NCI-H2196 treated with DMSO at 0.1 percent for 48 hours (cell line): Measurements from ENCODE around the gene NEK4.

Experiments
- DNase-seq: peaks from one replicate; lab custom pipeline; 2025; ENCODE audit not compliant: unreplicated experiment; lab: John Stamatoyannopoulos, UW

NEK4 gene

DNA sequence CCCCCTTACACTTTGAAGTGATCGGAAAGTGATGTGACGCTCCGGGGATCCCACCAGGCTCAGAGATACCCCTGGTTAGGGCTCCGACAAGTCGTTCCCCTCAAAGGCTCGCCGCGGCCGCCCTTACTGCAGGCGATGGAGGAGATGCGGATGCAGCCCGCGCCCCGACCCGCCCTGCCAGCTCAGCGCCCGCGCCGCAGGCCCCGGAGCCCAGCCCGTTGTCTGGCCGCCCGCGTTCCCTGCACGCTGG is 65.4 kb downstream of the NEK4 start:
- DNase-seq: no peak

DNA sequence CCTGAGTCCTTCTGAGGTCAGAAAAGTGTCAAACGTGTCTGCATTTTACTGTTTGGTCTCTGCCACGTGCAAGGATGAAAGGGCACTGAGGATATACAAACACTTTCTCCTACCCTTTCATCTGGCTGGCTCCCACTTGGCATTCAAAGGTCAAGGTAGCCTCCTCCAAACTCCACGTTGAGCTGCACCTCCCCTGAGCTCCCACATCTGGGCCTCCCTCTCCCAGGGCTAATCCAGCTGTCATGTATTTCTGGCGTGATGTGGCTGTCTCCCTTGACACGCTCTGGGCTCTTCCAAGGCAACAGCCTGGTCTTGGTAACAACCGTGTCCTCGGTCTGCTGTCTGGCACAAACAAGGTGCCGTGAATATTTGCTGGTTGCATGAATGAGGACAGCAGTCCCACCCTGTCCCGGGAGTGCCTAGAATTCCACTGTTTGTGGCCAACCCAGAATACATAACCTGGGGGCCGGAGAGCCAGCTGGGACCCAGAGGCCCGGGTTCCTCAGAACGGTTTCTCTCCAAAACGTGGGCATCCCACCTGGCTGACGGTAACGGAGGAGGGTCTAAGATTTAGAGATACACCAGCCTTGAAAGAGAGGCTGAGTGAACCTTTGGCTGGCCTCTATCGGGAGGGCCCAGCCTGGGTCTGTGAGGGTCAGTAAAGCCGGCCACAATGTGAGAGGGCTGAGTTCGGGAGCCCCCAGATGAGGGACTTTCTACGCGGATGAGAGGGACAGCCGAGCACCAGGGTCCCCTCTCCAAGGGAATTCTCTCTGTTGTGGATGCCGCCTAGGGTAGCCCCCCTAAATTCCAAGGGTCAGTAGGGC is 65.9 kb downstream of the NEK4 start:
- DNase-seq: no peak

DNA sequence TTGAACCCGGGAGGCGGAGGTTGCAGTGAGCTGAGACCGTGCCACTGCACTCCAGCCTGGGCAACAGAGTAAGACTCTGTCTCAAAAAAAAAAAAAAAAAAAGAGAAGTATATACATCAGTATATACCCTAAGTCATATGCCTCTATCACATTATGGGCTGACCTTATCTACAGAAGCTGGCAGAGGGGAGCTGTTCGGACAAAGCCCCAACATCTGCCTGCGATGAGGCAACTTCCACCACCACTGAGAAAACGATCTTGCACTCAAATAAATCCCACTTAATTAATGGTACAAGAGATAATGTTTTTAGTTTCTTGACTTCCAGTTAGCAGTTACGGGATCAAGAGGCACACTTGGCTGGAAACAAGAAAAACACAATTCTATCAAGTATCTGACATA is 67.4 kb downstream of the NEK4 start:
- no peak for DNase-seq

DNA sequence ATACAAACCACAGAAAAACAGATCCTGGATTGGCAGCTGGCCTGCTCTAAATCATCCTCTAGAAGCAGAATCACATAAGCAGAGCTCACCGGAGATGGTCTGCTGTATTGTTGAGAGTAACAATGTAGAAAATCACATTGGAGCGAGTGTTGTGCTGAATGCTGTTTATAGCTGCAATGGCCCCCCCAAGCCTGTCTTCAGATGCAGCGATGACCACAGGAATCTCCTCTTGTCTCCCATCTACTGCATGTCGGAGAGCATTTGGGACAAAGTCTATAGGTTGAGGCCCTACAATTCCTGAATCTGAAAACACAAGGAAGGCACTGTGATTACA is 73.1 kb downstream of the NEK4 start:
- no peak for DNase-seq

DNA sequence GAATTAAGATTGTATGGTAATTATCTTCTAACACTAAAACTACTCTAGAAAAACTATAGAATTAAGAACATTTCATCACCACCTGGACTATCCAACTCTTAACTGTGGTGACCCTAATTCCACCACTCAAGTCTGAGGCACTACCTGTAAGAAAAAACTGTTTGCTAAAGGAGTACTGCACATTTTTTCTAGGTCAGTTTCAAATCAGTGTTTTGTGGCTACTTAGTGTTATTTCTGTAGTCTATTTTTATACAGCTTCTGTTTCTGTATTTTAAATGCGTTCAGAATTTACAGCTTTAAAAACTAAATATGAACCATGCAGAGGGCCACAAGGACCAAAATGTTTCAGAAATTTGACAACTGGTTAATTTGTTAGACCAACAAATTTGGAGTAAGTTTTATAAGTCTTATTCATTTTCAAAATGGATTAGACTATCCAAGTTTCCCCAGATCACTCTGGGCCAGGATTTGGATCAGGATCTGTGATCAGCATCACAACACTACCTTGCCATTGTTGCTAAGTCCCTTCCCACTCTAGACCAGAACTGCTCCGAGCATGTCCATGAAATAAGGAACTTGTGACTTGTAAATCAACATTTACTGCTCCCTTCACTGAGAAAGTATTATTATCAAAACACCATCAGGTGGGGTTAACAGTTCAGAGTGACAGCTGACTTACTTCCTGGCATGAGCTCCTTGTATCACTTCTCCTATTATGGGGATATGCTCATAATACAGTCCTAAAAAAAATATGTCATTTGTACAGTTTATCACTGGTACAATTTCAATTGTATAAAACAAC is 73.7 kb downstream of the NEK4 start:
- no peak for DNase-seq

DNA sequence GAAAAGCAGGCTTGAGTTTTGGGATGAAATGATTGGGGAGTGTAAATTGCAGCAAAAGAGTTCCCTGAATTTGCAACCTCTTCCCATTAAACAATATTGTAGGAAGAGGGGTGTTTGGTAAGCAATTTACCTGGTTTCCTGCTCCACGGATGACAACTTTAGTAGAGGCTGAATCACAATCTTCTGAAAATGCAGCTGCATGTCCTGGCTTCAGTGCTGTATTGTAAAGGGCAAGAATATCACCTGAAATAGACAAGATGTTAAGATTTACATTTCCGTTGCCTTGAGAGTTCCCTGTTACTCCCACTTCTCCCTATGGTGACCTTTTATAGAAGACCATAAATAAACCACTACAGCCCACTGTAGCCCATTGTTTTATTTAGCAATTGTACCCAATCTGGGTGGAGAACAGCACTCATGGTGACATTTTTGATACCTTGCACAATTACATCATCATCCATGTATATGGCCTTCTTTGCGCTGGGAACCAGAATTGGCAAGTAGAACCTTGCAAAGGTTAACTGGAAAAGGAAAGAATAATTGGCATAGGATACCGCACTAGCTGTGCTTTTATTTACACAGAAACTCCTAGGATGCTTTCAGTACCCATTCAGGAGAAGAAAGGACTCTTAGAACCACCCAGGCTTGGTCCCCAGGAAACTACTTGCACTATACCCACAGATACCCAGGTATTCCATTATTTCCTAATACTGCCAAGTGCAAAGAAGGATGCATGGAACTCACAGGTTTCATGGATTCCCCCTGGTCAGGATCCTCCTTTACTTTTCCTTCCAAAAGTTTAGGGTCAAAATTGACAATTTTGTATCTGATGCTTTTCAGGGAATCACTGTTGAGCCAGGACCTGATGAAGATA is 74.7 kb downstream of the NEK4 start:
- no peak for DNase-seq

DNA sequence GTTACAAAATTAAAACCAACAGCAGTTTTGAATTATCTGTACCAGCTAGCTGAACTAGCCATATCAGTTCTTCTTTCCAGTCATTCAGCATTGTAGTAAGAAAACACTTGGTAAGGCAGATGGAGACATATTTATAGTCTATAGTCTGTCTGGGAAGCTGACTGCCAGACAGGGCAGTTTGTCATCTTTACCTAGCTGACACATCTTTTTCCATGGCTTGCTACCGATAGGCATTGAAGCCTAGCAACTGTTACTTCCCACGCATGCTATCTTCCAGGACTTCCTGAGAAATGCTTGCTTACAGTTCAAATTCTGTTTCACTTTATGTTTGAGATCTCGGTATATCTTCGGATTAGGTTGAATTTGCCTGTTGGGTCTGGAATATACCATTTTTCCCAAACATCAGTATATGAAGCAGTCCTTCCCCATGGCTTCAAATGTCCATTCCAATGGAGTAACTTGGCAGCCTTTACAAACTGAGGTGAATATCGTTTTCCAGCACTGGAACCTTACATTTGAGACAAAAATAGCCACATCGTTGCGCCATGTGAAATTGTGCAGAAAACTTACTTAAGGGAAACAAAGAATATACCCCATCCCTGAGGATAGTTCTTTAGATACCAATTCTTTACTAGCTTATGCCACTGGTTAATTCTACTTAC is 76.1 kb downstream of the NEK4 start:
- no peak for DNase-seq

DNA sequence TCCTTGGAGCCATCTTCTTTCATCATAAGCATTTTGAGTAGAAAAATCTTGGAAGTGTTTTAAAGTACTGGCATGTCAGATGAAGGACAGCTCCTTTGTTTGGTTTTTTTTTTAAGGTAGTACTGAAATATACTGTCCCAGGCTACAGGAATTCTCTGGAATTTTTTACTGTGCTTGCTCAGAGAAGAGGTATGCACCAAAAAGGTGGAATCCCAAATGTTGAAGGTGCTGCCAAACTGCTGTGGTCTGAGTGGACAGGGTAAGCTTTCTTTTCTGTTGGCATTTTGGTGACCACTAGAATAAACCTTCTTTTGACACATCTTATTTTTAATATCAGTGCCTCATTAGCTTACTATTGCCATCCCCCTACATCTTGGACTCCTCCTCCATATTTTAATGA is 77.7 kb downstream of the NEK4 start:
- DNase-seq: no peak

DNA sequence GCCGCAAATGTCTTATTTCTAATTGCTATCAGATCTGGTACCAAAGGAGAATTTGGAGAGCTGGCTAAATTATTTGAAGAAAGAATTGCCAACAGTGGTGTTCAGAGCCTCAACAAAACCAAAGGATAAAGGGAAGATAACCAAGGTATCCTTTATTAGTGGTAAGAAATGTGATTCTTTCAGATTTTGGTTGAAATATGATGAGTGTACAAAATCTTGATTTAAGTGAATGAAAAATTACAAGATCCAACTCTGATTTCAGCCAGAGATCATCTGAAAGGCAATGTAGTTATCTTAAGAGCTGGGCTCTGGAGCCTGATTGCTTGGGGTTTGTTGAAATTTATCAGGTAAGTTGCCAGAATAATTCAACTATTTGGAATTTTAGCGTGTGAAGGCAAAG is 80.2 kb downstream of the NEK4 start:
- DNase-seq: no peak

DNA sequence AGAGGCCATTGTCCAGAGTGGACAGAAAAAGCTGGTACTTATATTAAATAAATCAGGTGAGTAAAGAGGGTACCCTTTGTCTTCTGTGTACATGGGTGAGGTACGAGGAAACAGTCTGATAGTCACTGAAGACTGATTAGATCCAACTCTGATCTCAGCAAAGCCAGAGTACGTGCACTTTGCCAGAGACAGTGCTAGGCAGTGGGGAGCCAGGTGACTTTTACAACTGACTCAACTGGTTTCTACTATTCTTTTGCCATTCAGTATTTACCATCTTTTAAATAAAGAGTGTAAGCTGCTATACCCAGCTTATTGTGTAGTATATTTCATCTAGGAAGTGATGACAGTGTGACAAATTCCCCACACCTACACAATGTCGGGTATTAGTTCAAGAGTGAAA is 81.6 kb downstream of the NEK4 start:
- no peak for DNase-seq

DNA sequence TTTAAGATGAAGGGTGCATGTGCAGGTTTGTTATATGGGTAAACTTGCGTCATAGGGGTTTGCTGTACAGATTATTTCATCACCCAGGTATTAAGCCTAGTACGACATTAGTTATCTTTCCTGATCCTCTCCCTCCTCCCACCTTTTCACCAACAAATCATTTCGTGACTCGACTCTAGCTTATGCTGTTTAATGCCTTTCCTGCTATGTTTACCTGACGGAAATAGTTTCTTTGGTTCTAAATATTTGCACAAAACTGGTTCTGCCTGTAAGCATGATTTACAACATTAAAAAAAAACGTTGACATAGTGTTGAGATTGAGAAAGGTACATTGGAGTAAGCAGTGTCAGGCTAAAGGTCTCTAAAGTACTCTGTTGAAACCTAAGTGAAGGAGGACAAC is 82.5 kb downstream of the NEK4 start:
- no peak for DNase-seq

DNA sequence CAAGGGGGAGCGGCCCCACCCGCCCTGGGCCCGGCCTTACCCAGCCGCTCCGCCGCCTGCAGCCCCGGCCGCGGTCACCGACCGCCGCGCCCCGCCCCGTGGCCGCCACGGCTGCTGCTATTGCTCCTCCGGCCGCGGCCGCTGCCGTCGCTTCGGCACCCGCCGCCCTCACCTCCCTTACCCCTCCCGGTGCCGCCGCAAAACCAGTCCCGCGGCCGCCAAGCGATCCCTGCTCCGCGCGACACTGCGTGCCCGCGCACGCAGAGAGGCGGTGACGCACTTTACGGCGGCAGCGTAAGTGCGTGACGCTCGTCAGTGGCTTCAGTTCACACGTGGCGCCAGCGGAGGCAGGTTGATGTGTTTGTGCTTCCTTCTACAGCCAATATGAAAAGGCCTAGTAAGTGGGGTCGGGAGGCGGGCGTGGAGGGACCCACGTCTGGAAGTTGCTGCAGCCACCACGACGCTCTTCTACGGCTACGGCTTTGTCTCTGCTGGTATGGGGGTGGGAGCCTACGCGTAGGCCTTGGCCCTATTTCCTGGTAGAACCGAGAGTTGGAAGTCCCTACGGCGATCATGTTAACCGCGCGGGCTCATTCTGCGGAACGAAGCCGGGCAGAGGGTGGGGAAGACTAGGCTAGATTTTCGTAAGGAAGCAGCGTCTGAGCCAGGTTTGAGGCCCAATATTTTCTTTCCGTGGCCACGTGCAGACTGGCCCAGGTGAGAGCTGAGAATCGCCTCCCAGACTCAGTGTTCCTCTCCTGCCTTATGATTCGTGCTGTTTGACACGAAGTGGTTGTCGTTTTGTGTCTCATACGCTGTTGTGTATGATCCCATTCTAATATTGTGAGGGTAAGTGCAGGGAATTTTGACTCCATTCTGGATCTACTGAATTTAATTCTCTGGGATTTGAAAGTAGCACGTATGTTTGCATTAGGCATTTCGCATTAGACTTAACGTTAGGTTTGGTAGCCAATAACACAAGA is 84.7 kb downstream of the NEK4 start, which contains the start of the genes GNL3 and PBRM1:
GNL3 (plus strand) TSS at position 324 of the 983 bp plus-strand sequence; CDS start at position 385, 61 bp downstream.
PBRM1 (minus strand) TSS at position 205 of the 983 bp plus-strand sequence.
- peak; percentile 58 for DNase-seq

DNA sequence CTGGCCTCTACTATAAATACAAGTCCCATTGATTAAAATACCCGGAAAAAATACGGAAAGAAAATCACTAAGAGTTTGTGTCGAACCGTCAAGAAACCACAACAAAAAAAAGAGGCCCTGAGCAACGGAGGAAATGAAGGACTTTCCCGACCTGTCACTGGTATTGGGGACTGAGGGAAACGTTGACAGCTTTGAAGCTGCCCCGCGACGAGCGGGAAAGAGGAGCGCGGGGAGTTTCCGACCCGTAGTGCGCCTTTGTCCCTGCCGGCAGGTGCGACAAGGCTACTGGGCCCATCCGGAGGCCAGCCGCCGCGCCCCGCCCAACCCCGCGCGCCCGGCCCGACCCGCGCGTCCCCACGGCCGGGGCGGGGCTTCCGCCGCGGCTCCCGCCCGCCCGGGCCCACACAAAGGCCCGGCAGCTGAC is 85.4 kb downstream of the NEK4 start:
- DNase-seq: peak; percentile 43

DNA sequence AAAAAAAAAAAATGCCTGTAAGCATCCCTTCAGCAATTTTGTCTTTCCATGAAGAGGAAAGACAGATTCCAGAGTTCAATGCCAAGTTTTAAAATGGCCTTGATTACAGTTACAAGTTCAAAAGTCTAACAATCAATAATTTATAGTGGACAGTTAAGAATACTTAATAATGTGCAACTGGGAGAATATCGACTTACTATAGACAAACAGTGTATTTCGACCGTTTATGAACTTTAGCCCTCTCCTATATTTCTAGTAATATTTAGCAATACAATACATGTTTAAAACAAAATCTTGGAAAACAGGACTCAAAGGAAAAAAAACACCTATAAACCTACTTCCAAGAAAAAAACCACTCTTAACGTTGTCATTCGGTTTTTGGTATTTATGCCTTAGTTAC is 86.6 kb downstream of the NEK4 start:
- no peak for DNase-seq

DNA sequence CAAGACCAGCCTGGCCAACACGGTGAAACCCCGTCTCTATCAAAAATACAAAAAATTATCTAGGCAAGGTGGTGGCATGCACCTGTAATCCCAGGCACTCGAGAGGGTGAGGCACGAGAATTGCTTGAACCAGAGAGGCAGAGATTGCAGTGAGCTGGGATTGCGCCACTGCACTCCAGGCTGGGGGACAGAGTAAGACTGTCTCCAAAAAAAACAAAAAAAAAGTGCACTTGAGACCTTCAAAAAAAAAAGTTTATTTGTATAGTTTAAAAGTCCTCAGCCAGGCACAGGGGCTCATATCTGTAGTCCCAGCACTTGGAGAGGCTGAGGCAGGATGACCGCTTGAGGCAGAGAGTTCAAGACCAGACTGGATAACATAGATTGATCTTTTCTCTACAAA is 87.1 kb downstream of the NEK4 start:
- DNase-seq: no peak

DNA sequence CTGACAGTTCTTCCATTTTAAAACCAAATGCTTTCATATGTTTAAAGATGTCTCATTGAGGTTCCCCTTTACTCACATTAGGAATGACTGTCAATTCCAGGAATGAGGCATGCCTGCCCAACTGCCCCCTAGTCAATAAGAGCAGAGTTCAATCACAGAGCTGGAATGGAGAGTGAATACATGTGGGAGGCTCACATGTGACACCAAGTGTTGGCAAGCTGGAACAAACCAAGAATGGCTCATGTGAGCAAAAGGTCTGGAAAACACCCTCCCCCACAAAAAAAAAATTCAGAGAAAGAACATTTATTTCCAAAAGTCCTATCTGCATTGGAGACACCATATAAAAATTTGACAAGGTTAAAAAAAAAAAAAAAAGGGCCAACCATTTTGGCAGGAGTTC is 88.7 kb downstream of the NEK4 start:
- DNase-seq: no peak

DNA sequence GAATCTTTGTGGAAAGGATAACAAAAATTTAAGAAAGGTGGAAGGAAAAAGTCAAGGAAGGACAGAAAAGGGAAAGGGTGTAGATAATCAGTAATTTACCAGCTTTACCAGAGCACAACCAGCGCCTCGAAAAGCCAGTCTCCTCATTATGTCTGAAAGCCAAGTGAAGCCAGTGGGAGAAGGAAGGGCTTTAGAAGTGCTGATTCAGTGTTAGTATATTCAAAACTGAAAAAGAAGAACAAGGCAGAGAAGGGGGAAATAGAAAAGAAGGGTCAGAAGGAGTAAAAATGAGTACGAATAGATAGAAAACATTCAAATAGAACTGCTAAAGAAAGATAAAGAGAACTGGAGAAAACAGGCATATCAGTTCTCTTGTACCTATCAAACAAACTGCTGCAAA is 89.1 kb downstream of the NEK4 start:
- no peak for DNase-seq

DNA sequence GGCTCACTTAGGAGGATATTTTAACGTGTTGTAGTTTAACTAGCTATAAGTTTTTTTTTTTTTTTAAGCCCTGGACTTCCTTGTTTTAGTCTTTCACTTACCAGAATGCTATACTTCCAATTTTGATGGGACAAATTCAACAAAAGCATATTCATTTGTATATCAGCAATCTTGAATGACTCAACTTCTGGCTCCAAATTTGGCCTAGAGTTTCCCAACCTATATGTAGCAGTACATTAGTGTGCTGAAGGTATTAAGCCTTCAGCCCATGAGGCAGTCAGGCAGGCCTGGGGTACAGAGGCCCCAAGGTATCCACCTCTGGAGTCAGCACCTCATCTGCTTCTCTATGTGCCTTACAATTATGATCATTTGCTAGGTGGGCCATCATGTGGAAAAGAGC is 90.9 kb downstream of the NEK4 start:
- DNase-seq: no peak

DNA sequence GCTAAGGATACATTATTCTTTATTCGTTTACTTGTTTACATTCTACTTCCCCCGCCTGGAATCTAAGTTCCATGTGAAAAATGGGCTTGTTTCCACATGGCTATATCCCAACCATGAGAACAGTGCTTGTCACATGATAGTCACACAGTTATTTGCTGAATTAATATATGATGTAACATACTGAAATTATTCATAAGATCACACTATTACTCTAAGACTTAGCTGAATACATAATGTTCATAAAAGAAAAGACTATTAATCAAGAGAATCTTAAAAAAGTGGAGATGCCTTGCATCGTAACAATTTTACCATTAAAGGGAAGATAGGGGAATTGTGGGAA is 91.6 kb downstream of the NEK4 start:
- no peak for DNase-seq
